NCI-H524 (cell line): ENCODE data around the gene IBA57.
A peak's percentile ranks its signal among the peaks of the same experiment; 100 is the strongest.
"Not testable (repeated sequence)": the region's sequence is repeated elsewhere in the genome, so short reads cannot be mapped to it uniquely, and the experiment has no call there.

Experiments
- DNase-seq, 2 experiments: peaks; one replicate each; lab custom pipeline; 2025; lab: John Stamatoyannopoulos, UW

IBA57 gene

GRCh38 chr1:228172591-228173527, 7.3 kb downstream of the IBA57 start:
- no peak for DNase-seq

DNA sequence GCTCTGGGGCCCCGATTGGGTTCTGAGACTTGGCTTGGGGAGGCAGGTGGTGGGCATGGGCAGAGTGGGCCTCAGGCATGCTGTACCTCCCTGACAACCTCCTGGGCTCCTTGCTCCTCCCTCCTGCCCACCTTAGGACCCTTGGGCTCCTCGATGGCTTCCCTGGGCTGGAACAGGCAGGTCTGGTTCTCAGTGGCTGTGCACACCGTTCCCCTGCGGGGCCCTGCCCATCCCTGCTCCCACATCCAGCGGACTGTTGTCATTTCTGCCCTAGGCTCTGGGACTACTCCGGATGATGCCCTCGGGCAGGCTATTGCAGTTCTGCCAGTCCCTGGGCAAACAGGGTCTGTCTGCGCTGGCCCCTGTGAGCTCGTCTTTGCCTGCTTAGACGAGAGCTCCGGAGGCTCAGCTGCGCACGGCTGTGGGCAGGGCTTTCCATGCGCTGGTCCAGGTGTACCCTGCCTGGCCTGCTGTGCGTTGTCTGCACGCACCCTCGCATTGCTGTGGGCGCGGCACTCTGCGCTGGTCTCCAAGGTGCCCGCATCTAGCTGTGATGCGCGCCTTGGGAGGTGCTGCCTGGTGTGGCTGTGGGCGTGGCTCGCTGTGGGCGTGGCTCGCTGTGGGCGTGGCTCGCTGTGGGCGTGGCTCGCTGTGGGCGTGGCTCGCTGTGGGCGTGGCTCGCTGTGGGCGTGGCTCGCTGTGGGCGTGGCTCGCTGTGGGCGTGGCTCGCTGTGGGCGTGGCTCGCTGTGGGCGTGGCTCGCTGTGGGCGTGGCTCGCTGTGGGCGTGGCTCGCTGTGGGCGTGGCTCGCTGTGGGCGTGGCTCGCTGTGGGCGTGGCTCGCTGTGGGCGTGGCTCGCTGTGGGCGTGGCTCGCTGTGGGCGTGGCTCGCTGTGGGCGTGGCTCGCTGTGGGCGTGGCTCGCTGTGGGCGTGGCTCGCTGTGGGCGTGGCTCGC, 8.2 kb downstream of the IBA57 start:
- not testable (repeated sequence) for DNase-seq

DNA sequence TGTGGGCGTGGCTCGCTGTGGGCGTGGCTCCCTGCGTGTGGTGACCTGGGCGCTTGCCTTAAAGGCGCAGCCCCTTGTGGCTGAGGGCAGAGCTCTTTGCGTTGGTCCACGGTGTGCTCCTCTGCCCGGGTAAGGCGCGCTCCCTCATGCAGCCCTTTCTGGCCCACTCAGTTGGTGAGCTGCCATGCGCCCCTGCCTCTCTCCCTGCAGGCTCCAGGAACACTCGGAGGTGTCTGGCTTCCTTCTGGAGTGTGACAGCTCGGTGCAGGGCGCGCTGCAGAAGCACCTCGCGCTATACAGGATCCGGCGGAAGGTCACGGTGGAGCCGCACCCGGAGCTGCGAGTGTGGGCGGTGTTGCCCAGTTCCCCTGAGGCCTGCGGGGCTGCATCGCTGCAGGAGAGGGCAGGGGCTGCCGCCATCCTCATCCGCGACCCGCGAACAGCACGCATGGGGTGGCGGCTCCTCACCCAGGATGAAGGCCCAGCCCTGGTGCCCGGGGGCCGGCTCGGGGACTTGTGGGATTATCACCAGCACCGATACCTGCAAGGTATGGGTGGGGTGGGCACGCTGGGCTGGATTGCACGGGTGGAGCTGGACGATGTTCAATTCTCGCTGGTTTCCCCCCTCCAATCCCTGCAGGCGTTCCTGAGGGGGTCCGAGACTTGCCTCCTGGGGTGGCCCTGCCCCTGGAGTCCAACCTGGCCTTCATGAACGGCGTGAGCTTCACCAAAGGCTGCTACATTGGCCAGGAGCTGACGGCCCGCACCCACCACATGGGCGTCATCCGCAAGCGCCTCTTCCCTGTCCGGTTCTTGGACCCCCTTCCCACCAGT, 9.1 kb downstream of the IBA57 start:
- no peak for DNase-seq

GRCh38 chr1:228175316-228176023, 9.9 kb downstream of the IBA57 start:
- DNase-seq: no peak

DNA sequence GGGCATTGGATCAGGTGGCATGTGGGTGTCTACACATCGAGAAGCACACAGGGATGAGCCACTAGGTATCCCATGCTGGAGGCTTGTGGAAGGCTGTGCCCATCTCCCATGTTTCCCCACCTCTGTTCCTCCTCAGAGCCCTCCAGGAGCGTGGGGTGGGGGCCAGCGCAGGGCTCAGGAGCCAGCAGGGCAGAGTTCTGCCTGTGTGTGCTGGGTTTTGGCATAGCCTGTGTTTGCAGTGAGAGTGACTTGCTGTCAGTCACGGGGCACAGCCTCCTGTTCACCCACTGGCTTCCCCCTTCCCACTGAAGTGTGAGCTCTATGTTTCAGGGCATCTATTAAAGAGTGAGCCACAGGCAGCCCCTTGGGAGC, 10.4 kb downstream of the IBA57 start:
- DNase-seq: no peak

DNA sequence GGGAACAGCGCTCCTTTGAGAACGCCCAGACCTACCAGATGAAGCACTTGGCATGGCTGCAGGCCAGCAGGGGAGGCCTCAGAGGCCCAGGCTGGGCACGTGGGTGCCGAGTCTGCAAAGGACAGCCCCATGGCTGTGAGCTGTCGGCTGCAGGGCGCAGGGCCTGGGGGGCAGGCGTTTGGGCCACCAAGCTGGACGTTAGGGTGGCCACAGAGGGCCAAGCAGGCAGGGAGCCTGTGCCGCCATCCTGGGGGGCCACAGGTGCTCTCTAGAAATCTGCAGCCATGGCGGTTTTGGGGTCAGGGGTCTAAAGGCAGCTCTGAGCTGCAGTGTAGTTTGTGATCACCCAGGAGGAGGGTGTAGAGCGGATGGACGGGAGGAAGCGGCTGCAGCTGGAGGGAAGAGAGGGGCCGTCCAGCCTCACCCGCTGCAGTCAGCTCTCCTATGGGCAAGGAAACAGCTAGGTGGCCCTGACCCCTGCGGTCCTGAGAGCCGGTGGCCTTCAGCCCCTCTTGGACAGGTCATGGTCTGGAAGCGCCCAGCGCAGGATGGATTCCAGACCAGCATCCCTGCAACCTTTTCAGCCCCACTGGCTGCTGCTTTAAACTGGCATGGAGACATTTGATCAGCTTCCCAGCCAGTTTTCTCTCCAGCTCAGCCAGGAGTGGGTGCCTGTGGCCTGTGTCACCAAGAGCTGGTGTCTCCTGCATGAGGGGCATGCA, 11.0 kb downstream of the IBA57 start:
- no peak for DNase-seq

- DNase-seq: no peak
Observed at GRCh38 chr1:228177183-228177475, 11.5 kb downstream of the IBA57 start.

DNA sequence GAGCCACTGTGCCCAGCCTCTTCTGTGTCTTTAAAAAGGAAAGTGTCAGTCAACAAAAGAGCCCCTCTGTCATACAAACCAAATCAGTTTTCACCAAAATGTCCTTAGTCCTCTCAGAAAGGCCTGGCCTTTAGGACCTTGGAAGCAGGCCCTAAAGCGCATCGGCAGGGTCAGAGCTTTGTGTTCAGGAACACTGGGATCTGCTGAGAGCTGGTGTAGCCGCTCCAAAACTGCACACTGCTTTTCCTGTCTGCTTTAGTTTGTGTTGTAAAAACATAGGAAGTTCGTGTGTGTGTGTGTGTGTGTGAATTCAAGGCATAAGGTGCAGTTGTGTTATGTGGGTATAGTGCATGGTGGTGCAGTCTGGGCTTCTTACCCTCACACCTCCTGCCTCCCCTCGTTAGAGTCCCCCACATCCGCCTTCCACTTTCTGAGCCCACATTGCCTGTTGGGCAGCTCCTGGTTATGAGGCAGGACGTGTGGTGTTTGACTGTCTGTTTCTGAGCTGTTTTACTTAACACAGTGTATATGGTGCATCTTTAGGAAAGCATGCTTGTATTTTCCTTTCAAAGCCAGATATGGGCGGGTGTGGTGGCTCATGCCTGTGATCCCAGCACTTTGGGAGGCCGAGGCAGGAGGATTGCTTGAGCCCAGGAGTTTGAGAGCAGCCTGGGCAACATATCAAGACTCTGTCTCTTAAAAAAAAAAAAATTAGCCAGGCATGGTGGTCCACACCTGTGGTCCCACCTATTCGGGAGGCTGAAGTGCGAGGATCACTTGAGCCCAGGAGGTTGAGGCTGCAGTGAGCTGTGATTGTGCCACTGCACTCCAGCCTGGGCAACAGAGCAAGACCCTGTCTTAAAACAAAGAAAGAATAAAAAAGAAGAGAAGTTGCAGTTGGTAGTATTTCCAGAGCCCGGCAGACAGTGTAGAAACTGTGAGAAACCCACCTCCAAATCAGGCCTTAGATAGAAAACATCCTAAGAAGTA, 12.4 kb downstream of the IBA57 start:
- DNase-seq: no peak

- no peak for DNase-seq
Observed at GRCh38 chr1:228178737-228179684, 13.4 kb downstream of the IBA57 start.

DNA sequence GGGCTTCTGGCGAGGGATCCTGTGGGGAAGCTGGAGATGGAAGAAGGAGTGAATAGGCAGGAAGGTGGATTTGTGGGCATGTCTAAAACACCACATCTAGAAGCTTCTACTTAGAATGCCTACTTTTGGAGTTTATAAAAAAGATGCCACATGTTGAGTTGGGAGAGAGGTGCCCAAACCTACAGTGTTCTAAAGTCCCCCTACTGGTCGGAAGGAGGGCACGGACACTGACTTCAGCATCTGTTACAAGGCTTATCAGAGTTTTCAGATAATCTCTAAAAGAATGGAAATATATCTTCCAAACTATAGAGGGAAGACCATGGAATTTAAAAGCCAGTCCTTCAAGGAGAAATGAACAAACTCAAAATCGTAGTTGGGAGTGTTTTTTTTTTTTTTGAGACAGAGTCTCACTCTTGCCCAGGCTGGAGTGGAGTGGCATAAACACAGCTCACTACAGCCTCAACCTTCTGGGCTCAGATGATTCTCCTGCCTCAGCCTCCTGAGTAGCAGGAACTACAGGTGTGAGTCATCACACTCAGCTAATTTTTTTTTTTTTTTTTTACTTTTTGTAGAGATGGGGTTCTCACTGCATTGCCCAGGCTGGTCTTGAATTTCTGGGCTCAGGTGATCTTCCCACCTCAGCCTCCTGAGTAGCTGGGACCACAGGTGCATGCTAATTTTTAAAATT, 14.8 kb downstream of the IBA57 start:
- DNase-seq: peak in 1 of 2 experiments; percentile 16

DNA sequence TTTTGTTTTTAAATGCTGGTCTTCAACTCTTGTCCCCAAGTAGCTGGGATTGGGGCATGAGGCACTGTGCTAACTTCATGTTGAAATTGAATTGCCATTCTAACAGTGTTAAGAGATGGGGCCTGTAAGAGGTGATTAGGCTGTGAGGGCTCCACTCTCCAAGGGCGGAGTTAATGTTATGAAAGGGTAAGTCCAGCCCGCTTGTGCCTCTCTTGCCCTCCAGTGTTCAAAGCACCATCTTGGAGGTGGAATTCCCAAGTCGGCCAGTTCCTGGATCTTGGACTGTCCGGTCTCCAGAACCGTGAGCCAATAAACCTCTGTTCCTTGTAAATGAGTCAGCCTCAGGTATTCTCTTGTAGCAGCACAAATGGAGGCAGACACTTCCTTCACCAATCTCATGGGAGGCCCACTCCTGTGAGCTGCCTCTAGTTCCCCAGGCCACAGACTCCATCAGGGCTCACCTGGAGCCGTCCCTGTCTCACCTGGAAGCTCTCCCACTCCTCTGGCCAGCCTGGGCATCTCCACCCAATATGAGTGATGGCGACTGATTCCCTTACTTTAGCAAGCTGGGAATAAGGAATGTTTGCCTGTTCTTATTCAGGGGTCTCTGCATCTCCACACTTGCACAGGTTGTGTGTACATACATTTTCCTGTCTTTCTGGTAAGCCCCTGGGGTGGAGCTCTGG, 15.5 kb downstream of the IBA57 start:
- no peak for DNase-seq

- DNase-seq: no peak
Observed at GRCh38 chr1:228181645-228182034, 16.0 kb downstream of the IBA57 start.

DNA sequence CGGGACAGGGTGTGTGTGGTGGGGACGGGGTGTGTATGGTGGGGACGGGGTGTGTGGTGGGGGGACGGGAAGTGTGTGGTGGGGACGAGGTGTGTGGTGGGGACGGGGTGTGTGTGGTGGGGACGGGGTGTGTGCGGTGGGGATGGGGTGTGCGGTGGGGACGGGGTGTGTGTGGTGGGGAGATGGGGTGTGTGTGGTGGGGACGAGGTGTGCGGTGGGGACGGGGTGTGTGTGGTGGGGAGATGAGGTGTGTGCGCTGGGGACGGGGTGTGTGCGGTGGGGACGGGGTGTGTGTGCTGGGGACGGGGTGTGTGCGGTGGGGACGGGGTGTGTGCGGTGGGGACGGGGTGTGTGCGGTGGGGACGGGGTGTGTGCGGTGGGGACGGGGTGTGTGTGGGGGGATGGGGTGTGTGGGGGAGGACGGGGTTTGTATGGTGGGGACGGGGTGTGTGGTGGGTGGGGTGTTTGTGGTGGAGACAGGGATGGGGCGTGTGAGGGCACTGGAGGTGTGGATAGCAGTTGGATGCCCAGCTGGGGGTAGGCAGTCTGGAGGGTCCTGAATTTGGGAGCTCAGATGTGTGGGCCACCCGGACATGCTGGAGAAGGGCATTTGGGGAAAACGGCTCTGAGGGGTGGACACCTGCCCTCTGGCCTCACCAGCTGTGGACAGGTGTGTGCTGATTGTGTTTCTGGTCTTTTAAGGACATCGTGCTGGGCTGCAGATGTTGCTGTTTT, 16.9 kb downstream of the IBA57 start:
- DNase-seq: no peak

GRCh38 chr1:228184152-228184551, 18.5 kb downstream of the IBA57 start:
- DNase-seq: no peak

DNA sequence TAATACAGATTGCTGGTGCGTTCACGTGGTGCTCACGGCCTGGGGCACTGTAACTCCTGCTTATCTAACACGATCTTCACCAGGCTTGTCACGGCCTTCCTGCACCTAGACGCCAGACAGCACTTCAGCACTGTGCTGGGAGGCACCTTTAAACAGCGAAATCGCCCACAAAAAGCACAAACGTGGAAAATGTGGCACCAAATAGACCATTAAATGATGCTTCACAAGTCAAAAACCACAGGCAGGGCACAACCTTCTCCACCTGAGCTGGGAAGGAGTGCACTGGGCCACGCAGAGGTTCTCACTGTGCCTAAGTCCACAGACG, 20.0 kb downstream of the IBA57 start:
- no peak for DNase-seq

DNA sequence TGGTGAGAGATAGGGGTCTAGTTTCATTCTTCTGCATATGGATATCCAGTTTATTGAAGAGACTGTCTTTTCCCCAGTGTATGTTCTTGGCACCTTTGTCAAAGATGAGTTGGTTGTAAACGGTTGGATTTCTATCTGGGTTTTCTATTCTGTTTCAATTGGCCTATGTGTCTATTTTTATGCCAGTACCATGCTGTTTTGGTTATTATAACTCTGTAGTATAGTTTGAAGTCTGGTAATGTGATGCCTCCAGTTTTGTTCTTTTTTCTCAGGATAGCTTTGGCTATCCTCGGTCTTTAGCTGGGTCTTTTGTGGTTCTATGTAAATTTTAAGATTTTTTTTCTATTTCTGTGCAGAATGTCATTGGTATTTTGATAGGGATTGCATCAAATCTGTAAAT, 22.6 kb downstream of the IBA57 start:
- not testable (repeated sequence) for DNase-seq

DNA sequence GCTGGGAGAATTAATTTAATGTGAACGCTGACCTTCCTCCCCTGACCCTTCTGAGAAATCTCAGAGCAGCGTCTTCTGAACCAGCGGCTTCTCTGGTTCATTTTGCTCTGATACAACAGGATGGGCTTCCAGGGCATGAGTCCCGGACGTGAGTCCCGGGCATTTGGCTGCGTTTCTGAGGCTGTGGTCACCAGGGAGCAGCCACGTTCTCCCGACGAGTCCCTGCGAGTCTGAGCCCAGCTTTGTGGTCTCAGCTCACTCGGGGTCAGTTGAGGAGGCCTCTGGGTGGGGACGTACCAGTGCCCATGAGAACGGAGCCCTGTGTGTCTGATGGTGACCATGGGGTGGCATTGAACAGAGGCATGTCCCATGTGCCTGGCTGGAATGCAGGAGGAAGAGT, 24.6 kb downstream of the IBA57 start:
- DNase-seq: no peak
